Esophagus squamous epithelium (tissue), 5 donors: Measurements from ENCODE around the gene DAZAP1. TPM values are rescaled to one million over a fixed set of nuclear protein-coding genes. Genes with fewer than 3 reads are reported as not detected.
A peak's percentile ranks its signal among the peaks of the same experiment; 100 is the strongest.

Source experiments
- DNase-seq: peaks from one replicate; lab custom pipeline; 2025; lab: John Stamatoyannopoulos, UW
- H3K27ac ChIP-seq, 4 donors: fragments of 200-600 bp; sonication (generic); one replicate each; pipeline ENCODE4 v1.5.1; 2016 to 2019; ENCODE audit warnings: mild to moderate bottlenecking in 1 of 4
- H3K27me3 ChIP-seq, 4 donors: fragments of 200-600 bp; sonication (generic); 1 replicate in 3 of 4; 2 replicates in 1 of 4; pipeline versions ENCODE4 v1.5.1 to v1.6.0; 2017 to 2021; ENCODE audit warnings: antibody characterized with exemption in 1 of 4
- H3K36me3 ChIP-seq, 3 donors: fragments of 200-600 bp; sonication (generic); one replicate each; pipeline ENCODE4 v1.5.1; 2016 to 2019
- H3K4me1 ChIP-seq, 3 donors: fragments of 200-600 bp; sonication (generic); one replicate each; pipeline ENCODE4 v1.5.1; 2017 to 2019
- H3K4me3 ChIP-seq, 4 donors: fragments of 200-600 bp; sonication (generic); 1 replicate in 3 of 4; 2 replicates in 1 of 4; pipeline ENCODE4 v1.5.1; 2016 to 2019; ENCODE audit warnings: mild to moderate bottlenecking in 2 of 4, moderate library complexity in 1 of 4
- H3K9me3 ChIP-seq, 3 donors: fragments of 200-600 bp; sonication (generic); one replicate each; pipeline ENCODE4 v1.5.1; 2016 to 2019
- POLR2A ChIP-seq, 4 donors: fragments of 450-650 bp; IDR thresholded peaks; one replicate each; pipeline ENCODE4 v1.6.1; 2017; ENCODE audit warnings: antibody characterized with exemption in 4 of 4, mild to moderate bottlenecking in 4 of 4, moderate library complexity in 3 of 4
- WGBS, 2 donors: methylation state at CpG; one replicate each; pipeline ENCODE4 v1.1.5; 2018; 5-methylcytosine and 5-hydroxymethylcytosine counted together
- intact Hi-C: fragments of 100-400 bp; cut with DNase I; formaldehyde crosslinking; loops from one replicate; pipeline ENCODE4 v1.15.0; 2022
- total RNA-seq, 4 donors: library from RNA; depleted of rRNA; stranded (reverse); fragments of >200 nt; gene quantifications; one replicate each; pipeline ENCODE4 v1.1.0, GENCODE V29; 2016
- TF ChIP-seq, protein P1 (sequence below), 6 experiments: fragments of 450-650 bp in 4 of 6; fragments of 200-600 bp in 2 of 6; sonication (generic) in 2 of 6; IDR thresholded peaks; one replicate each; pipeline ENCODE4 v1.5.1; 2016 to 2019; ENCODE audit warnings: antibody characterized with exemption in 6 of 6, mild to moderate bottlenecking in 4 of 6, moderate library complexity in 4 of 6
- donor health status: DM: yes; HTN: yes; CAD: no.

Gene DAZAP1
- total RNA-seq, 4 donors from 2014 or later, result 60.2 to 76.0 (median 69.0) TPM

DNA sequence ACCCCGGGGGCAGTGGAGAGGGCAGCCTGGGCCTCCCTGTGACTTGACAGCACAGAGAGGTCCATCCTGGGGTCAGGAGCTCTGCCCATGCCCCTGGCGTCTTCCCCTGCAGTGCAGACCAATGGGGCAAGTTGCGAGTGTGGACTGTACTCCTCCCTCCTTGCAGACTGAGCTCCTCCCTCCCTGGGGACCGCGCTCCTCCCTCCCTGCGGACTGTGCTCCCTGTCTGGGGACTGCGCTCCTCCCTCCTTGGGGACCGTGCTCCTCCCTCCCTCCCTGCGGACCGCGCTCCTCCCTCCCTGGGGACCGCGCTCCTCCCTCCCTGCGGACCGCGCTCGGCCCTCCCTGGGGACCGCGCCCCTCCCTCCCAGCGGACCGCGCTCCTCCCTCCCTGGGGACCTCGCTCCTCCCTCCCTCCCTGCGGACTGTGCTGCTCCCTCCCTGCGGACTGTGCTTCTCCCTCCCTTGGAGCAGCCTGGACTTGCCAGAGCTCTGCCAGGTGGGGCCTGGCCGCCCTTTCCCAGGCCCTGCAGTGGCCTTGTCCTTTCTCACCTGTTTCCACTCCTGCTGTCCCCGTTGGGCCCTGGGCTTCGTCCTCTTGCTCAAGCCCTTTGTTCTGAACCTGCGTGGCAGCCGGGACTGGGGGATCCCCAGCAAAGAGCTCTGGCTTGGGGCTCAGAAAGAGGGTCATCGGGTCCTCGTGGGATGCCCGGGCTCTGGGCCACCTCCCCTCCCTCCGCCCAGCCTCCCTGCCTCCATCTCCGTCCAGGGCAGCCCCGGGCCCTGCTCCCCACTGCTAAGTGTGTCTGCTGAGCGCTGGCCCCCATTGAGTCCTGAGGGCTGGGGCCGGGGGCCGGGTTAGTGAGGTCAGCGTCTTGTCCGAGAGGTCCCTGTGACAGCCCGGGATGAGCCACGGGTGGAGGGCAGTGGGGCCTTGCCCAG lies 12.9 kb upstream of the DAZAP1 start:
- H3K36me3 ChIP-seq, result peaks cover under 1 to 48% (median 25%) of the 10 kb centered on the region in 3 donors
- peak overlapping the region in 3 of 4 donors; percentile 2 to 9 (median 7) for H3K4me3 ChIP-seq
- WGBS, 2 donors, result 37 to 59% methylated on average over 14 to 16 of the region's 43 CpGs
- DNase-seq, result no peak
- peaks cover 28 to 43% (median 31%) of the 10 kb centered on the region in 3 donors for H3K4me1 ChIP-seq
- intact Hi-C loops, result no loop called here
- TF ChIP-seq POLR2A (IDR thresholded peaks at IDR 0.05), result no peak
- TF ChIP-seq, protein P1, sequence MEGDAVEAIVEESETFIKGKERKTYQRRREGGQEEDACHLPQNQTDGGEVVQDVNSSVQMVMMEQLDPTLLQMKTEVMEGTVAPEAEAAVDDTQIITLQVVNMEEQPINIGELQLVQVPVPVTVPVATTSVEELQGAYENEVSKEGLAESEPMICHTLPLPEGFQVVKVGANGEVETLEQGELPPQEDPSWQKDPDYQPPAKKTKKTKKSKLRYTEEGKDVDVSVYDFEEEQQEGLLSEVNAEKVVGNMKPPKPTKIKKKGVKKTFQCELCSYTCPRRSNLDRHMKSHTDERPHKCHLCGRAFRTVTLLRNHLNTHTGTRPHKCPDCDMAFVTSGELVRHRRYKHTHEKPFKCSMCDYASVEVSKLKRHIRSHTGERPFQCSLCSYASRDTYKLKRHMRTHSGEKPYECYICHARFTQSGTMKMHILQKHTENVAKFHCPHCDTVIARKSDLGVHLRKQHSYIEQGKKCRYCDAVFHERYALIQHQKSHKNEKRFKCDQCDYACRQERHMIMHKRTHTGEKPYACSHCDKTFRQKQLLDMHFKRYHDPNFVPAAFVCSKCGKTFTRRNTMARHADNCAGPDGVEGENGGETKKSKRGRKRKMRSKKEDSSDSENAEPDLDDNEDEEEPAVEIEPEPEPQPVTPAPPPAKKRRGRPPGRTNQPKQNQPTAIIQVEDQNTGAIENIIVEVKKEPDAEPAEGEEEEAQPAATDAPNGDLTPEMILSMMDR (IDR thresholded peaks at IDR 0.05), result no peak
- H3K27me3 ChIP-seq, result no peaks in the 10 kb centered on the region
- H3K27ac ChIP-seq, result peak overlapping the region; percentile 15 to 51 (median 34)
- H3K9me3 ChIP-seq, result no peaks in the 10 kb centered on the region

DNA sequence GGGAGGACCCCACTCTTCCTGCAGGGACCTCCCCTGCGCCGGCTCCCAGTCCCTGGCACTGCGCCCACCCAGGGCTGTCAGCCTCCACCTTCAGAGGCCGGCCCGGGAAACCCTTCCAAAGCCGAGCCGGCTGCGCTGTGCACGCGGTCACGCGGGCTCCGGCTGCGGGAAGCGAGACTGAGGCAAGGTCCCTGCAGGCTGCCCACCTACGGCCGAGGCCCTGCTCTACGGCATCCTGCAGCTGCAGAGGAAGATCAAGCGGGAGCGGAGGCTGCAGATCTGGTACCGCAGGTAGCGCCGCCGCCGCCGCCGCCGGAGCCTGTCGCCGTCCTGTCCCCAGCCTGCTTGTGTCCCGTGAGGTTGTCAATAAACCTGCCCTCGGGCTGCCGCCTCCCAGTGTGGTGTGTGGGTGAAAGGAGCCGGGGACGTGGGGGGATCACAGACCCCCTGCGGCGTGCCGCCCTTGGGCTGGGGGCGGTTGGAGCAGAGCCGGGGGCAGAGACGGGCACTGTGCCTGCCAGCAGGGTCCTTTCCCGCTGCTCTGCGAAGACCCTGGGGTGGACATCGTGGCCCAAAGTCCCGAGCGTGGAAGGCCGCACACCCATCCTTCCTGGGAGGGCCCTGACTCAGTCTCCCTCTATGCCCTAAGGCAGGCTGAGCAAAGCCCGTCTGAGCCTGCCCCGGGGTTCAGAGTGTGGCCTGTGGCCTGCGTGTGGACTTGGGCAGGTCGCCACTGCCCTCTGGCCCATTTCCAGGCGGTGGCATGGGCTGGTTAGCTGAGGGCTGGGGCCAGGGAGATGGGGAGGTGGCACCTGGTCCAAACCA lies 12.0 kb upstream of the DAZAP1 start:
- Histone ChIP-seq H3K9me3 (no peaks in the 10 kb centered on the region), H3K4me1 (peaks cover 34 to 52% (median 36%) of the 10 kb centered on the region in 3 donors), H3K27me3 (no peaks in the 10 kb centered on the region), H3K4me3 (peak overlapping the region in 2 of 4 donors; percentile 2 to 9), H3K36me3 (peaks cover 0 to 39% (median 25%) of the 10 kb centered on the region in 3 donors), H3K27ac (peak overlapping the region in 1 of 4 donors; percentile 46)
- no peak for TF ChIP-seq POLR2A (IDR thresholded peaks at IDR 0.05)
- TF ChIP-seq, protein P1 (IDR thresholded peaks at IDR 0.05), result no peak
- WGBS, 2 donors, result 32 to 58% methylated on average over 5 of the region's 52 CpGs
- DNase-seq, result no peak
- intact Hi-C loops, result no loop called here

DNA sequence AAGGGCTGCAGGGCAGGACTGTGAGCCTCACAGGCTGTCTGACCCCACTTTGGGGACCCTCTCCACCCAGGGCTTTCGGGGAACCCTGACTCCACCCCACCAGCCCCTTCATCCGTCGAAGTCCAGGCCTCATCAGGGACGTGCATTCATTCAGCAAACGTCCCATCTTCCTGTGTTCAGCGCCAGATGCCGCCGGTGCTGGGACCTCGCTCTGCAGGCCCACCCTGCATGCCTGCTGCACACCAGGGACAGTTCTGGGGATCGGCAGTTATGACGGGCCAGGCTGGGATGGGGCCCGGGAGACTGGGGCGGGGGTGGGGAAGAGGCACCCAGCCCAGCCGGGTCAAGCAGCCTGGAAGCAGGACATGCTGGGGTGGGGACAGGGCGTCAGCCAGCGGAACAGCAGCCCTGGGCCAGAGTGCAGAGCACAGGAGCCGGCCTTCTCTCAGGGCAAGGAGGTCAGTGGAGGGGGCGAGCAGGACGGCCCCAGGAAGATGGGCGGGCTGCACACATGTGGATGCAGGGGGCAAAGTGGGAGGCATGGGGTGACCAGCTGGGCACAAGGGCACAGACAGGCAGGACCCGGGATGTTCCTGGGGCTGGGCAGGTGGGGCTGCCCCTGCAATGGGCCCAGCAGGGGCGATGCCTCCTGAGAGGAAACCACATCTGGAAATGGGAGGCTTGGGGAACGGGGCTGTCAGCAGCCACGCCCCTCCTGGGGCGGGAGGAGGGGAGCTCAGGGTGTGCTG lies 11.2 kb upstream of the DAZAP1 start:
- no peak overlapping the region for H3K27ac ChIP-seq
- H3K4me3 ChIP-seq, result no peak overlapping the region
- peaks cover 42 to 60% (median 43%) of the 10 kb centered on the region in 3 donors for H3K4me1 ChIP-seq
- TF ChIP-seq, protein P1 (IDR thresholded peaks at IDR 0.05), result no peak
- H3K9me3 ChIP-seq, result no peaks in the 10 kb centered on the region
- H3K27me3 ChIP-seq, result peaks cover 0 to under 1% (median 0%) of the 10 kb centered on the region in 4 donors
- no peak for DNase-seq
- H3K36me3 ChIP-seq, result peaks cover 0 to 31% (median 17%) of the 10 kb centered on the region in 3 donors
- 30 to 47% methylated on average over 5 of the region's 25 CpGs for WGBS, 2 donors
- intact Hi-C loops, result no loop called here

DNA sequence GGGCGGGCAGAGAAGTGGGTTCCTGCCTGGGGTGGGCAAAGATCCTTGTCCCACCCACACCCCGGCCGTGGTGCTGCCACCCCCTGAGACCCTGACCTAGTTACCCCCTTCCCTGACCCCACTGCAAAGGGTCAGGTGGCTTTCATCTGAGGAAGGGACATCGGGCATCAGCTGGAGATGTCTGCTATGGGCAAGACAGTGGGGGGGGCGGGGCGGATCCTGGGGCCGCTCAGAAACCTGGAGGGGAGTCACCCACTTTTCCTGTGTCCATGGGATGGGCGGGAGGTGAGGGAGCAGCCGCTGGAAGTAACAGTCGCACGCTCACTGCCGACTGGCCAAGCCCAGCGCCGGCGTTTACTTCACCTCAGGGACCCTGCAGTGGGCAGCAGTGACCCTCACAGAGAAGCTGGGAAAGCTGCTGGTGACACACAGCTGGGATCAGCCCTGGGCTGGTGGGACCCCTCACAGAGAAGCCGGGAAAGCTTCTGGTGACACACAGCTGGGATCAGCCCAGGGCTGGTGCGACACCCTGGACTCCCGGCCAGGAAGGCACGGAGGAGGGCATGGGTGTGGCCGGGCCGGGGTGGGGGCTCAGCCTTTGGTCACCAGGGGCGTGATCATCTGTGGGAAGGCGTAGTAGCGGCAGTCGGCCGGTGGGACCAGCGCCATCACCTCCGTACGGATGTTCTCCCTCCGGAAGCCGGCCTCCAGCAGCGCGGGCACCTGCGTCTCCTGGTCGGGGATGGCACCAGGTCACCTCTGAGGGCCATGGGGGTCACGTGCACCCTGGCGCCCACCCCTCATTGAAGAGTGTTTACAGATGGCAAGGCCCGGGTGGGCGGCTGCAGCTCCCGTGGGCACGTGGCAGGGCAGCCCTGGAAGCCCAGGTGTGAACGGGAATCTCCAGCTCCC lies 10.4 kb upstream of the DAZAP1 start:
- intact Hi-C loops, result no loop called here
- DNase-seq, result no peak
- TF ChIP-seq POLR2A (IDR thresholded peaks at IDR 0.05), result no peak
- TF ChIP-seq, protein P1 (IDR thresholded peaks at IDR 0.05), result no peak
- Histone ChIP-seq H3K36me3 (peaks cover 0 to 23% (median 17%) of the 10 kb centered on the region in 3 donors), H3K4me1 (peaks cover 46 to 68% (median 50%) of the 10 kb centered on the region in 3 donors), H3K27ac (no peak overlapping the region), H3K27me3 (peaks cover 0 to 5% (median 0%) of the 10 kb centered on the region in 4 donors), H3K9me3 (no peaks in the 10 kb centered on the region), H3K4me3 (no peak overlapping the region)
- WGBS, 2 donors, result 0 to 81% methylated on average over 2 to 15 of the region's 42 CpGs
